Fibroblast of mammary gland (primary cell): Measurements from ENCODE around the gene OR2AK2.

Experiments used
- DNase-seq: peaks from one replicate; pipeline ENCODE4 v3.0.0-alpha.2; 2010; ENCODE audit warnings: low read depth
- H3K4me3 ChIP-seq: 2 replicates; pipeline ENCODE4 v1.5.1; 2011; ENCODE audit warnings: low read depth, mild to moderate bottlenecking, low read length, moderate library complexity; ENCODE audit not compliant: control insufficient read depth
- CTCF ChIP-seq: conservative IDR thresholded peaks from 2 replicates; pipeline ENCODE4 v1.5.1; 2011; ENCODE audit warnings: low read depth, low read length, inconsistent platforms; ENCODE audit not compliant: control insufficient read depth, insufficient read depth

The OR2AK2 gene

DNA sequence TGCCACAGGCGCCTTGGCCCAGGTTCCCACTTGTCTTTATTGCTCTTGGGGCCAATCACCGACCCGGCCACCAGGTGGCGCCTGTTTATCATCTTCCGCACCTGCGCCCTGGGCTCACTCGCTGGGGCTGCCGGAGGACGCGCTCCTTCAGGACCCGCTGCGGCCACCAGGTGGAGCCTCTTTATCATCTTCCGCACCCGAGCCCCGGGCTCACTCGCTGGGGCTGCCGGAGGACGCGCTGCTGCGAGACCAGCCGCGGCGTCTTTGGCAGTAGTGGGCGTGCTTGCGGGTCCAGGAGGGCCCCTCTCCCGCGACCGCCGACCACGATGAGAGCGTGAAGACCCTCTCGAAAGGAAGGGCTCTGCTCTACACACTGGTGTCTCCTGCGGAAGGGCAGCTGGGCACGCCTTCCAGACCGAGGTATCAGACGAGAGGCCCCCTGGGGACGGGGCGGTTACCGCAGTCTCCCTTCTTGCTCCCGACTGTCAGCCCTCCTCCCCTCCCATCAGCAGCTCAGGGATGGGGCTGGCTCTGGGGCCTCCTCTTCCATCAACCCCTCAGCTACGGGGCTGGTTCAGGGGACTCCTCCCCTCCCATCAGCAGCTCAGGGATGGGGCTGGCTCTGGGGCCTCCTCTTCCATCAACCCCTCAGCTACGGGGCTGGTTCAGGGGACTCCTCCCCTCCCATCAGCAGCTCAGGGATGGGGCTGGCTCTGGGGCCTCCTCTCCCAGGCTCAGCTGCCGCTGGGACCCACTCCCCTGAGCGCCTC, 27.9 kb upstream of the OR2AK2 start:
- peak; percentile 31 for TF ChIP-seq CTCF
- DNase-seq = peak; percentile 43
- H3K4me3 ChIP-seq = peak overlapping the region; percentile 7

- TF ChIP-seq CTCF = no peak
- no peak overlapping the region for H3K4me3 ChIP-seq
- no peak for DNase-seq
Observed at GRCh38 chr1:247942624-247943023, 22.4 kb upstream of the OR2AK2 start.

DNA sequence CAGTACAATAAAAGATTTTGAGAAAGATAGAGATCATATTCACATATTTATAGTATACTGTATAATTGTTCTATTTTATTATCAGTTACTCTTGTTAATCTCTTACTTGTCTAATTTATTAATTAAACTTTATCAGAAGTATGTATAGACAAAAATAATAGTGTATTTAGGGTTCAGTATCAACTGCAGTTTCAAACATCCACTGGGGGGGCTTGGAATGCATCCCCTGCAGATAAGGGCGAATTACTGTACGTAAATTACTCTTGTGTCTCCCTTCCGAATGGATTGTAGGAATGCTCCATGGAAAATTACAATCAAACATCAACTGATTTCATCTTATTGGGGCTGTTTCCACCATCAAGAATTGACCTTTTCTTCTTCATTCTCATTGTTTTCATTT, 16.5 kb upstream of the OR2AK2 start, which contains the start of gene OR2L8:
Gene OR2L8, plus strand, starts transcription at position 301 of the 400 bp plus-strand sequence. Its CDS starts 0 bp downstream, at position 301.
- H3K4me3 ChIP-seq = no peak within 1 kb of the TSS
- no peak for DNase-seq
- TF ChIP-seq CTCF = no peak

GRCh38 chr1:247953408-247953807, 11.6 kb upstream of the OR2AK2 start:
- no peak overlapping the region for H3K4me3 ChIP-seq
- no peak for DNase-seq
- TF ChIP-seq CTCF = no peak

GRCh38 chr1:247961791-247962190, 3.2 kb upstream of the OR2AK2 start:
- H3K4me3 ChIP-seq = no peak overlapping the region
- DNase-seq = no peak
- TF ChIP-seq CTCF = no peak

GRCh38 chr1:247962911-247963588, 2.0 kb upstream of the OR2AK2 start:
- H3K4me3 ChIP-seq = no peak overlapping the region
- no peak for TF ChIP-seq CTCF
- DNase-seq = no peak
